Activated CD8-positive, alpha-beta memory T cell treated with anti-CD3 and anti-CD28 coated beads, Interleukin-2, amount 10 ng/mL, durations not matched to agents 7 days and 5 days (primary cell): ENCODE data around the gene PARP4. TPM values are rescaled to one million over a fixed set of nuclear protein-coding genes. Genes with fewer than 3 reads are reported as not detected.
"Not testable (repeated sequence)": the region's sequence is repeated elsewhere in the genome, so short reads cannot be mapped to it uniquely, and the experiment has no call there.

Source experiments
- ATAC-seq: fragments of 150-1000 bp; cut with Tn5 transposase; one replicate; pipeline ENCODE4 v1.10.0; 2021; ENCODE audit warnings: moderate library complexity
- CTCF ChIA-PET: fragments of 350-600 bp; sonication (Branson Sonifier 250); formaldehyde crosslinking; loops from one replicate; lab custom pipeline; 2021; ENCODE audit warnings: antibody characterized with exemption; lab: Charles Lee
- DNase-seq: peaks from one replicate; pipeline ENCODE4 v3.0.0-alpha.2; 2020
- H3K27ac Mint-ChIP-seq: one replicate; pipeline ENCODE4 v1.8.0; 2021; ENCODE audit warnings: mild to moderate bottlenecking, mixed read lengths
- H3K27me3 Mint-ChIP-seq: one replicate; pipeline ENCODE4 v1.8.0; 2021; ENCODE audit warnings: mixed read lengths
- H3K36me3 Mint-ChIP-seq: one replicate; pipeline ENCODE4 v1.8.0; 2021; ENCODE audit warnings: mild to moderate bottlenecking, mixed read lengths
- H3K4me1 Mint-ChIP-seq: one replicate; pipeline ENCODE4 v1.8.0; 2021; ENCODE audit warnings: mixed read lengths
- H3K4me3 Mint-ChIP-seq: one replicate; pipeline ENCODE4 v1.8.0; 2021; ENCODE audit warnings: mild to moderate bottlenecking, moderate library complexity, mixed read lengths
- H3K9me3 Mint-ChIP-seq: one replicate; pipeline ENCODE4 v1.8.0; 2022; ENCODE audit warnings: low read depth, mixed read lengths
- total RNA-seq, 2 experiments: library from RNA; stranded (reverse); gene quantifications; one replicate each; pipeline ENCODE4 v1.2.3, GENCODE V29; 2021

PARP4 gene
- total RNA-seq, 2 experiments from 2014 or later = 75.0 to 78.8 TPM

GRCh38 chr13:24497742-24498141, 14.8 kb downstream of the PARP4 start:
- H3K36me3 Mint-ChIP-seq = peaks cover 61% of the 10 kb centered on the region
- no peak overlapping the region for H3K4me3 Mint-ChIP-seq
- H3K27me3 Mint-ChIP-seq = no peaks in the 10 kb centered on the region
- H3K9me3 Mint-ChIP-seq = no peaks in the 10 kb centered on the region
- DNase-seq (no peak), ATAC-seq (no peak)
- H3K4me1 Mint-ChIP-seq = peaks cover 13% of the 10 kb centered on the region
- H3K27ac Mint-ChIP-seq = peak overlapping the region; percentile 24
- CTCF ChIA-PET = no interaction called here

GRCh38 chr13:24496295-24496694, 16.3 kb downstream of the PARP4 start:
- H3K27ac Mint-ChIP-seq, H3K4me1 Mint-ChIP-seq, CTCF ChIA-PET, DNase-seq, H3K27me3 Mint-ChIP-seq, H3K9me3 Mint-ChIP-seq, ATAC-seq, H3K4me3 Mint-ChIP-seq: not testable (repeated sequence)
- H3K36me3 Mint-ChIP-seq = peaks cover 60% of the 10 kb centered on the region

GRCh38 chr13:24495151-24495729, 17.3 kb downstream of the PARP4 start:
- Mint-ChIP-seq H3K36me3 (peaks cover 62% of the 10 kb centered on the region), H3K4me1 (no peaks in the 10 kb centered on the region), H3K27me3 (no peaks in the 10 kb centered on the region), H3K4me3 (no peak overlapping the region), H3K27ac (no peak overlapping the region), H3K9me3 (no peaks in the 10 kb centered on the region)
- ATAC-seq (no peak), DNase-seq (no peak)
- CTCF ChIA-PET = no interaction called here

GRCh38 chr13:24493356-24493755, 19.2 kb downstream of the PARP4 start:
- Mint-ChIP-seq H3K4me3 (no peak overlapping the region), H3K9me3 (no peaks in the 10 kb centered on the region), H3K36me3 (peaks cover 74% of the 10 kb centered on the region), H3K27me3 (no peaks in the 10 kb centered on the region), H3K4me1 (no peaks in the 10 kb centered on the region), H3K27ac (no peak overlapping the region)
- CTCF ChIA-PET = no interaction called here
- ATAC-seq (no peak), DNase-seq (no peak)

GRCh38 chr13:24491845-24492244, 20.7 kb downstream of the PARP4 start:
- CTCF ChIA-PET = no interaction called here
- Mint-ChIP-seq H3K4me3 (no peak overlapping the region), H3K4me1 (no peaks in the 10 kb centered on the region), H3K36me3 (peaks cover 71% of the 10 kb centered on the region), H3K27ac (no peak overlapping the region), H3K27me3 (no peaks in the 10 kb centered on the region), H3K9me3 (no peaks in the 10 kb centered on the region)
- no peak for DNase-seq
- no peak for ATAC-seq

GRCh38 chr13:24489721-24490120, 22.9 kb downstream of the PARP4 start:
- ATAC-seq = no peak
- no peaks in the 10 kb centered on the region for H3K27me3 Mint-ChIP-seq
- DNase-seq = no peak
- H3K9me3 Mint-ChIP-seq = no peaks in the 10 kb centered on the region
- H3K27ac Mint-ChIP-seq = no peak overlapping the region
- H3K36me3 Mint-ChIP-seq = peaks cover 72% of the 10 kb centered on the region
- CTCF ChIA-PET = no interaction called here
- no peaks in the 10 kb centered on the region for H3K4me1 Mint-ChIP-seq
- H3K4me3 Mint-ChIP-seq = no peak overlapping the region

GRCh38 chr13:24488092-24488491, 24.5 kb downstream of the PARP4 start:
- ATAC-seq, CTCF ChIA-PET, H3K9me3 Mint-ChIP-seq, H3K4me3 Mint-ChIP-seq, H3K27me3 Mint-ChIP-seq, H3K27ac Mint-ChIP-seq, DNase-seq, H3K4me1 Mint-ChIP-seq: not testable (repeated sequence)
- peaks cover 70% of the 10 kb centered on the region for H3K36me3 Mint-ChIP-seq

GRCh38 chr13:24486017-24486657, 26.4 kb downstream of the PARP4 start:
- DNase-seq = not testable (repeated sequence)

GRCh38 chr13:24473686-24474085, 38.9 kb downstream of the PARP4 start:
- DNase-seq (no peak), ATAC-seq (no peak)
- CTCF ChIA-PET = no interaction called here
- Mint-ChIP-seq H3K27ac (no peak overlapping the region), H3K27me3 (no peaks in the 10 kb centered on the region), H3K9me3 (no peaks in the 10 kb centered on the region), H3K4me3 (no peak overlapping the region), H3K36me3 (peaks cover 60% of the 10 kb centered on the region), H3K4me1 (no peaks in the 10 kb centered on the region)

More at GRCh38 chr13:24486017-24486657, 26.4 kb downstream of the PARP4 start:
- H3K27ac Mint-ChIP-seq, CTCF ChIA-PET, H3K27me3 Mint-ChIP-seq, H3K9me3 Mint-ChIP-seq, ATAC-seq, H3K4me3 Mint-ChIP-seq, H3K4me1 Mint-ChIP-seq: not testable (repeated sequence)
- peaks cover 71% of the 10 kb centered on the region for H3K36me3 Mint-ChIP-seq

- CTCF ChIA-PET, H3K27ac Mint-ChIP-seq, H3K9me3 Mint-ChIP-seq, H3K4me1 Mint-ChIP-seq, ATAC-seq, H3K27me3 Mint-ChIP-seq, DNase-seq, H3K4me3 Mint-ChIP-seq: not testable (repeated sequence)
- H3K36me3 Mint-ChIP-seq = peaks cover 70% of the 10 kb centered on the region
Observed at GRCh38 chr13:24472129-24472528, 40.4 kb downstream of the PARP4 start.

GRCh38 chr13:24463078-24463477, 49.5 kb downstream of the PARP4 start:
- CTCF ChIA-PET = no interaction called here
- Mint-ChIP-seq H3K9me3 (no peaks in the 10 kb centered on the region), H3K27me3 (no peaks in the 10 kb centered on the region), H3K4me3 (no peak overlapping the region), H3K27ac (no peak overlapping the region), H3K36me3 (peaks cover 64% of the 10 kb centered on the region), H3K4me1 (peaks cover 28% of the 10 kb centered on the region)
- DNase-seq (no peak), ATAC-seq (no peak)

- Mint-ChIP-seq H3K36me3 (peaks cover 58% of the 10 kb centered on the region), H3K4me3 (no peak overlapping the region), H3K4me1 (peaks cover 28% of the 10 kb centered on the region), H3K27ac (no peak overlapping the region), H3K9me3 (no peaks in the 10 kb centered on the region), H3K27me3 (no peaks in the 10 kb centered on the region)
- DNase-seq (no peak), ATAC-seq (no peak)
- CTCF ChIA-PET = no interaction called here
Observed at GRCh38 chr13:24460256-24460655, 52.3 kb downstream of the PARP4 start.

GRCh38 chr13:24459726-24460125, 52.9 kb downstream of the PARP4 start:
- CTCF ChIA-PET = no interaction called here
- H3K36me3 Mint-ChIP-seq = peaks cover 58% of the 10 kb centered on the region
- H3K27ac Mint-ChIP-seq = peak overlapping the region; percentile 60
- no peak for ATAC-seq
- H3K4me3 Mint-ChIP-seq = no peak overlapping the region
- peaks cover 28% of the 10 kb centered on the region for H3K4me1 Mint-ChIP-seq
- DNase-seq = no peak
- H3K9me3 Mint-ChIP-seq = no peaks in the 10 kb centered on the region
- H3K27me3 Mint-ChIP-seq = no peaks in the 10 kb centered on the region

GRCh38 chr13:24459234-24459633, 53.3 kb downstream of the PARP4 start:
- peak overlapping the region; percentile 60 for H3K27ac Mint-ChIP-seq
- peaks cover 26% of the 10 kb centered on the region for H3K4me1 Mint-ChIP-seq
- H3K27me3 Mint-ChIP-seq = no peaks in the 10 kb centered on the region
- peak; percentile 46 for DNase-seq
- CTCF ChIA-PET = no interaction called here
- H3K4me3 Mint-ChIP-seq = no peak overlapping the region
- H3K9me3 Mint-ChIP-seq = no peaks in the 10 kb centered on the region
- H3K36me3 Mint-ChIP-seq = peaks cover 57% of the 10 kb centered on the region
- ATAC-seq = peak; percentile 86
